ENCODE results near the gene SRL. TPM values are rescaled to one million over a fixed set of nuclear protein-coding genes. Genes with fewer than 3 reads are reported as not detected.
"Not testable (repeated sequence)": the region's sequence is repeated elsewhere in the genome, so short reads cannot be mapped to it uniquely, and the experiment has no call there.

Gene SRL
- total RNA-seq, 4 donors from 2014 or later: 0.67 to 1.1 (median 0.84) TPM

- DNase-seq: no peak
- no peaks in the 10 kb centered on the region for H3K27me3 ChIP-seq
- H3K27ac ChIP-seq: no peak overlapping the region
- no peaks in the 10 kb centered on the region for H3K36me3 ChIP-seq
- no peak overlapping the region for H3K4me3 ChIP-seq (replicated peaks in 1 of 3)
- no peaks in the 10 kb centered on the region for H3K9me3 ChIP-seq
- intact Hi-C loops (cut with DNase I): no loop called here
- TF ChIP-seq CTCF (IDR thresholded peaks at IDR 0.05) (no peak), POLR2A (IDR thresholded peaks at IDR 0.05) (no peak)
- 92 to 94% methylated on average over 17 of the region's 17 CpGs for WGBS, 2 donors
- H3K4me1 ChIP-seq: no peaks in the 10 kb centered on the region
Measured at GRCh38 chr16:4159726-4160125, 82.2 kb downstream of the SRL start.

GRCh38 chr16:4158143-4159093 lies 83.5 kb downstream of the SRL start:
- Histone ChIP-seq H3K4me3 (replicated peaks in 1 of 3) (no peak overlapping the region), H3K27me3 (no peaks in the 10 kb centered on the region), H3K9me3 (no peaks in the 10 kb centered on the region), H3K36me3 (no peaks in the 10 kb centered on the region), H3K27ac (no peak overlapping the region), H3K4me1 (no peaks in the 10 kb centered on the region)
- WGBS, 2 donors: 89% methylated on average over 13 of the region's 13 CpGs
- no peak for TF ChIP-seq POLR2A (IDR thresholded peaks at IDR 0.05)
- DNase-seq: no peak
- intact Hi-C loops (cut with DNase I): no loop called here

GRCh38 chr16:4157376-4157825 lies 84.5 kb downstream of the SRL start:
- no peaks in the 10 kb centered on the region for H3K27me3 ChIP-seq
- no peak for TF ChIP-seq CTCF (IDR thresholded peaks at IDR 0.05)
- no peak for TF ChIP-seq POLR2A (IDR thresholded peaks at IDR 0.05)
- H3K9me3 ChIP-seq: no peaks in the 10 kb centered on the region
- 81 to 82% methylated on average over 4 of the region's 4 CpGs for WGBS, 2 donors
- no peak overlapping the region for H3K4me3 ChIP-seq (replicated peaks in 1 of 3)
- H3K27ac ChIP-seq: no peak overlapping the region
- no peaks in the 10 kb centered on the region for H3K4me1 ChIP-seq
- no peaks in the 10 kb centered on the region for H3K36me3 ChIP-seq
- intact Hi-C loops (cut with DNase I): no loop called here
- DNase-seq: no peak

- 88 to 91% methylated on average over 3 of the region's 3 CpGs for WGBS, 2 donors
- H3K27ac ChIP-seq; intact Hi-C loops (cut with DNase I); H3K4me1 ChIP-seq; DNase-seq; H3K9me3 ChIP-seq; H3K4me3 ChIP-seq (replicated peaks in 1 of 3); H3K27me3 ChIP-seq; H3K36me3 ChIP-seq: not testable (repeated sequence)
Measured at GRCh38 chr16:4156503-4156902, 85.4 kb downstream of the SRL start.

DNA sequence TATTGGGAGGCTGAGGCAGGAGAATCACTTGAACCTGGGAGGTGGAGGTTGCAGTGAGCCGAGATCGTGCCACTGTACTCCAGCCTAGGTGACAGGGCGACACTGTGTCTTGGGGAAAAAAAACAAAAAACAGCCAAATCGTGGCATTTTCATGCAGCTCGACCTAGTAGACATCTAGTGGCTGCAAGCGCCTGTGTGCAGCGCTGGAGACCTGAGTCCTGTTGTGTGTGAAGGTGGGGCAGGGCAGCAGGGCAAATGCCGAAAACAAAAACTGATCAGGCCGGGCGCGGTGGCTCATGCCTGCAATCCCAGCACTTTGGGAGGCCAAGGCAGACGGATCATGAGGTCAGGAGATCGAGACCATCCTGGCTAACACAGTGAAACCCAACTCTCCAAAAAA lies 88.5 kb downstream of the SRL start:
- H3K4me3 ChIP-seq (replicated peaks in 1 of 3); H3K27ac ChIP-seq; intact Hi-C loops (cut with DNase I); H3K27me3 ChIP-seq; H3K36me3 ChIP-seq; DNase-seq; H3K9me3 ChIP-seq; H3K4me1 ChIP-seq: not testable (repeated sequence)
- 88% methylated on average over 13 of the region's 13 CpGs for WGBS, 2 donors

DNA sequence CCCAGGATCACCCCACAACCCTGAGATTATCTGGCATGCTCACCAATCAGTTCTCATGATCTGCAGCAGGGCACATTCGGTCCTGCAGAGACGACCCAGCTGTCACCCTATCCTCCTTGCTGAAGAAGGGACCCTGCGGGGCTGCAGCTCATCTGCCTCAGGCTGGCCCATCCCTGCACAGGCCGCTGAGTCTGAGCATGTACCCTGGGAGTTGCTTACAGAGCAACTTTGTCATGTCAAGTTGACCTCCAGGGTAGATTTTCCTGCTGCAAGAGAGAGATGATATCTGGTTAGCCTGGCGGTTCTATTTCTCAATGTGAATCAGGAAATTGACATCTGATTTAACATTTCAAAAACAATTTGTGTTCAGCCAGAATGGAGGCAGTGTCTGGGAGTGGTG lies 89.6 kb downstream of the SRL start:
- 71 to 84% methylated on average over 5 of the region's 5 CpGs for WGBS, 2 donors
- no peaks in the 10 kb centered on the region for H3K4me1 ChIP-seq

GRCh38 chr16:4147236-4147635 lies 94.6 kb downstream of the SRL start:
- Histone ChIP-seq H3K4me3 (replicated peaks in 1 of 3) (no peak overlapping the region), H3K27ac (no peak overlapping the region), H3K9me3 (no peaks in the 10 kb centered on the region), H3K36me3 (no peaks in the 10 kb centered on the region), H3K27me3 (no peaks in the 10 kb centered on the region), H3K4me1 (no peaks in the 10 kb centered on the region)
- 88 to 93% methylated on average over 10 of the region's 10 CpGs for WGBS, 2 donors
- TF ChIP-seq CTCF (IDR thresholded peaks at IDR 0.05): no peak
- TF ChIP-seq POLR2A (IDR thresholded peaks at IDR 0.05): no peak
- no peak for DNase-seq
- intact Hi-C loops (cut with DNase I): no loop called here

More for the DNA sequence above, 89.6 kb downstream of the SRL start:
- Histone ChIP-seq H3K4me3 (replicated peaks in 1 of 3) (no peak overlapping the region), H3K27ac (no peak overlapping the region), H3K27me3 (no peaks in the 10 kb centered on the region), H3K9me3 (no peaks in the 10 kb centered on the region), H3K36me3 (no peaks in the 10 kb centered on the region)
- no peak for TF ChIP-seq POLR2A (IDR thresholded peaks at IDR 0.05)
- intact Hi-C loops (cut with DNase I): no loop called here
- no peak for DNase-seq
